Upper lobe of left lung (tissue), 6 donors: ENCODE data around the gene FBLN5. TPM values are rescaled to one million over a fixed set of nuclear protein-coding genes. Genes with fewer than 3 reads are reported as not detected.
A peak's percentile ranks its signal among the peaks of the same experiment; 100 is the strongest.

ENCODE experiments used
- ATAC-seq, 2 donors: fragments of 200-7000 bp; cut with Tn5 transposase; one replicate each; pipeline ENCODE4 v1.9.1; 2022; ENCODE audit warnings: mild to moderate bottlenecking in 2 of 2, moderate library complexity in 2 of 2; ENCODE audit not compliant: low FRiP score in 2 of 2
- DNase-seq, 2 donors: peaks; one replicate each; pipeline ENCODE4 v3.0.0-alpha.2; 2019 to 2020
- H3K27ac ChIP-seq, 4 donors: fragments of 200-600 bp; sonication (generic); one replicate each; pipeline ENCODE4 v1.5.1; 2016 to 2019
- H3K27me3 ChIP-seq, 4 donors: fragments of 200-600 bp; sonication (generic); one replicate each; pipeline ENCODE4 v1.5.1; 2017 to 2019
- H3K36me3 ChIP-seq, 4 donors: fragments of 200-600 bp; sonication (generic); one replicate each; pipeline ENCODE4 v1.5.1; 2016 to 2019
- H3K4me1 ChIP-seq, 4 donors: fragments of 200-600 bp; sonication (generic); one replicate each; pipeline ENCODE4 v1.5.1; 2018 to 2019
- H3K4me3 ChIP-seq, 4 donors: fragments of 200-600 bp; sonication (generic); one replicate each; pipeline ENCODE4 v1.5.1; 2017 to 2019; ENCODE audit warnings: mild to moderate bottlenecking in 2 of 4, moderate library complexity in 1 of 4
- H3K9me3 ChIP-seq, 4 donors: fragments of 200-600 bp; sonication (generic); one replicate each; pipeline ENCODE4 v1.5.1; 2018 to 2019
- CTCF ChIP-seq, 6 experiments: fragments of 450-650 bp in 4 of 6; fragments of 200-600 bp in 2 of 6; sonication (generic) in 2 of 6; IDR thresholded peaks; one replicate each; pipeline ENCODE4 v1.5.1; 2016 to 2019; ENCODE audit warnings: antibody characterized with exemption in 6 of 6
- EP300 ChIP-seq, 4 donors: sonication (generic); formaldehyde crosslinking; IDR thresholded peaks; one replicate each; pipeline ENCODE4 v1.5.1; 2017; ENCODE audit warnings: antibody characterized with exemption in 4 of 4, control low read depth in 2 of 4
- POLR2A ChIP-seq, 4 donors: fragments of 450-650 bp; IDR thresholded peaks; one replicate each; pipeline ENCODE4 v1.5.1; 2016 to 2017; ENCODE audit warnings: antibody characterized with exemption in 4 of 4, mild to moderate bottlenecking in 2 of 4
- POLR2AphosphoS5 ChIP-seq, 2 donors: sonication (generic); formaldehyde crosslinking; IDR thresholded peaks; one replicate each; pipeline ENCODE4 v1.5.1; 2017; ENCODE audit warnings: antibody characterized with exemption in 2 of 2
- WGBS, 2 donors: methylation state at CpG; one replicate each; pipeline ENCODE4 v1.1.5; 2017 to 2018; 5-methylcytosine and 5-hydroxymethylcytosine counted together
- total RNA-seq, 6 donors: library from RNA; depleted of rRNA in 4 of 6; stranded (reverse); fragments of >200 nt in 4 of 6; gene quantifications; one replicate each; pipeline versions ENCODE4 v1.1.0 to v1.2.1, GENCODE V29; 2016 to 2021
- donor health status: DM: no; HTN: no; CAD: no; lungs with moderate emphysema.
- donor health status: DM: no; HTN: yes; CAD: no; lungs with severe emphysema.

Gene FBLN5
- total RNA-seq, 6 donors from 2014 or later, result 53.8 to 196 (median 133) TPM

GRCh38 chr14:91841065-91841464 lies 106.4 kb downstream of the FBLN5 start:
- DNase-seq (no peak), ATAC-seq (no peak)
- Histone ChIP-seq H3K36me3 (no peaks in the 10 kb centered on the region), H3K4me1 (peaks cover 5 to 14% (median 8%) of the 10 kb centered on the region in 4 donors), H3K9me3 (no peaks in the 10 kb centered on the region), H3K27ac (no peak overlapping the region), H3K27me3 (peaks cover 0 to 6% (median 3%) of the 10 kb centered on the region in 4 donors), H3K4me3 (no peak overlapping the region)
- TF ChIP-seq POLR2AphosphoS5 (IDR thresholded peaks at IDR 0.05), result no peak
- TF ChIP-seq POLR2A (IDR thresholded peaks at IDR 0.05), result no peak
- TF ChIP-seq EP300 (IDR thresholded peaks at IDR 0.05), result no peak
- no peak for TF ChIP-seq CTCF (IDR thresholded peaks at IDR 0.05)

GRCh38 chr14:91839749-91840148 lies 107.7 kb downstream of the FBLN5 start:
- no peaks in the 10 kb centered on the region for H3K36me3 ChIP-seq
- DNase-seq, result no peak
- TF ChIP-seq CTCF (IDR thresholded peaks at IDR 0.05) (no peak), EP300 (IDR thresholded peaks at IDR 0.05) (no peak), POLR2AphosphoS5 (IDR thresholded peaks at IDR 0.05) (no peak), POLR2A (IDR thresholded peaks at IDR 0.05) (no peak)
- H3K9me3 ChIP-seq, result no peaks in the 10 kb centered on the region
- peaks cover 0 to 9% (median 5%) of the 10 kb centered on the region in 4 donors for H3K27me3 ChIP-seq
- H3K4me3 ChIP-seq, result no peak overlapping the region
- H3K27ac ChIP-seq, result no peak overlapping the region
- H3K4me1 ChIP-seq, result peaks cover 5 to 17% (median 8%) of the 10 kb centered on the region in 4 donors
- ATAC-seq, result no peak
- WGBS, 2 donors, result 87 to 100% methylated on average over 1 of the region's 1 CpG

GRCh38 chr14:91837076-91837475 lies 110.4 kb downstream of the FBLN5 start:
- no peak for ATAC-seq
- Histone ChIP-seq H3K4me1 (peaks cover 5 to 17% (median 8%) of the 10 kb centered on the region in 4 donors), H3K9me3 (no peaks in the 10 kb centered on the region), H3K36me3 (no peaks in the 10 kb centered on the region), H3K27ac (peak overlapping the region in 2 of 4 donors; percentile 88 to 93), H3K4me3 (peak overlapping the region in 3 of 4 donors; percentile 56 to 72 (median 64)), H3K27me3 (peaks cover 0 to 9% (median 5%) of the 10 kb centered on the region in 4 donors)
- 60 to 69% methylated on average over 12 of the region's 12 CpGs for WGBS, 2 donors
- TF ChIP-seq POLR2AphosphoS5 (IDR thresholded peaks at IDR 0.05), result no peak
- TF ChIP-seq EP300 (IDR thresholded peaks at IDR 0.05), result no peak
- no peak for TF ChIP-seq CTCF (IDR thresholded peaks at IDR 0.05)
- no peak for TF ChIP-seq POLR2A (IDR thresholded peaks at IDR 0.05)
- DNase-seq, result peak in 1 of 2 donors; percentile 54

GRCh38 chr14:91835920-91836843 lies 111.3 kb downstream of the FBLN5 start:
- Histone ChIP-seq H3K36me3 (no peaks in the 10 kb centered on the region), H3K27ac (peak overlapping the region; percentile 79 to 93 (median 88)), H3K27me3 (peaks cover 0 to 9% (median 5%) of the 10 kb centered on the region in 4 donors), H3K4me3 (peak overlapping the region; percentile 55 to 72 (median 60)), H3K4me1 (peaks cover 8 to 17% (median 10%) of the 10 kb centered on the region in 4 donors), H3K9me3 (no peaks in the 10 kb centered on the region)
- peak; percentile 91 to 96 for DNase-seq
- peak; percentile 92 to 97 for ATAC-seq
- WGBS, 2 donors, result 1 to 5% methylated on average over 20 to 58 of the region's 84 CpGs
- TF ChIP-seq POLR2A (IDR thresholded peaks at IDR 0.05) (peak in 2 of 4 donors; percentile 68 to 89), POLR2AphosphoS5 (IDR thresholded peaks at IDR 0.05) (peak; percentile 18 to 78), EP300 (IDR thresholded peaks at IDR 0.05) (no peak), CTCF (IDR thresholded peaks at IDR 0.05) (no peak)
